HG03439 (cell line): ENCODE results near the gene SEZ6L2.
"Not testable (repeated sequence)": the region's sequence is repeated elsewhere in the genome, so short reads cannot be mapped to it uniquely, and the experiment has no call there.

Source experiments
- ATAC-seq: cut with Tn5 transposase; IDR thresholded peaks from one replicate; pipeline ENCODE4 v1.9.1; 2021; ENCODE audit warnings: mild to moderate bottlenecking, moderate library complexity; ENCODE audit not compliant: unreplicated experiment

SEZ6L2 gene

DNA sequence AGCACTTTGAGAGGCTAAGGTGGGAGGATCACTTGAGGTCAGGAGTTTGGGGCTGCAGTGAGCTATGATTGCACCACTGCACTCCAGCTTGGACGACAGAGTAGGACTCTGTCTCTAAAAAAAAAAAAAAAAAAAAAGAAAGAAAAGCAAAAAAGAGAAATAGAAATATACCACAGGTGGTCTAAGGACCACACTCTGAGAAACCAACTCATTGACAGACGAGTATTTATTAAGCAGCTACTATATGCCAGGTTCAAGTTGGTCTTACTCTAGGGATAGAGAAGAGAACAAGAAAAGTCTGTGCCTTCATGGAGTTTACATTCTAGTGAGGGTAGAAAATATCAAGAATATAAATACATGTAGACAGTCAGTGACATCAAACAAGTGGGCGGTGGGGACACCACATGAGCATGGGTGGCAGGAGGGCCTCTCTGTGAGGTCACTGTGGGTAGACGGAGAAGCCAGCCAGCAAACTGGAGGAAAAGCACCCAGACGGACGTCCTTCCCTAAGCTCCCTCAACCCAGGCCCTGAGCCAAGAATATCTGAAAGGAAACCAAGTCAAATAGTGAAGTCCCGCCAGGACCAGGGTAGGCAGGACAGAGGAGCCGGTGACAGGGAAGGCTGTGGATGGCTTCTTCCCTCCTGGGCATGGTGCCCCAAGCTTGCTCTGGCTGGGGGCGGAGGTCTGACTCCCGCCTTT, 41.1 kb downstream of the SEZ6L2 start:
- no peak for ATAC-seq

DNA sequence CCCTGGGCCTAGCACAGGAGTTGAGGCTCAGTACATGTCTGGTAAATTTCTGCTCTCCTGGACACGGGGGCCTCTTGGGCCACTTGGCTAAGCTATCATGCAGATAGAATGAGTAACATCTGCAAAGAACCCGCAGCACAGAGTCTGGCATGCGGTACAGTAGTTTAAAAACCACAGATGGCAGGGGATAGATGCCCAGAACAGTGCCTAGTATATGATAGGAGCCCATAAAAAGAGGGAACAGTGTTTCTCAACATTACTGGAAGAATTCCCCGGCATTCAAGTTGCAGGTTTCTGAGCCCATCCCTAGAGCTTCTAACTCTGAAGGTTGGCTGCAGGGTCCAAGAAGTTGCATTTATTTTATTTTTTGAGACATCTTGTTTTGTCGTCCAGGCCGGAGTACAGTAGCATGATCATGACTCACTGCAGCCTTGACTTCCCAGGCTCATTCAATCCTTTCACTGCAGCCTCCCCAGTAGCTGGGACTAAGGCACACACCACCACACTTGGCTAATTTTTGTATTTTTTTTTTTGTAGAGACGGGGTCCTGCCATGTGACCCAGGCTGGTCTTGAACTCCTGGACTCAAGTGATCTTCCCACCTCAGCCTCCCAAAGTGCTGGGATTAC, 42.1 kb downstream of the SEZ6L2 start:
- no peak for ATAC-seq

DNA sequence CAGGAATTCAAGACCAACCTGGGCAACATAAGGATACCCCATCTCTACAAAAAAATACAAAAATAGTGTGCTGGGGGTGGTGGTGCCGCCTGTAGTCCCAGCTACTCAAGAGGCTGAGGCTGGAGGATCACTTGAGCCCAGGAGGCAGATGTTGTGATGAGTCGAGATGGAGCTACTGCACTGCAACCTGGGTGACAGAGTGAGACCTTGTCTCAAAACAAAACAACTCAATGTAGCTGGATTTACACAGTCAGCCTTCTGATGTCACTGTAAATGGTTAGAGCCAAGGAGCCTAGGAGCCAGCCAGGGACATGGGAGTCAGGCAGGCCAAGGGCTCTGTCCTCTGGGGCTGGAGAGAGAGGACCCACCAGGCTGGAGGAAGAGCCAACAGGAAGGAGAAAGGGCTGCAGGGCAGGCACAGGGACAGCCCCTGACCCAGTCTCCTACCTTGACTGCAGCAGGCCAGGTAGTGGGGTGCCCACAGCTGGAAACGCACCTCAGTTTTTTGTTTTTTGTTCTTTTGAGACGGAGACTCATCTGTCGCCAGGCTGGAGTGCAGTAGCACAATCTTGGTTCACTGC, 44.7 kb downstream of the SEZ6L2 start:
- no peak for ATAC-seq

DNA sequence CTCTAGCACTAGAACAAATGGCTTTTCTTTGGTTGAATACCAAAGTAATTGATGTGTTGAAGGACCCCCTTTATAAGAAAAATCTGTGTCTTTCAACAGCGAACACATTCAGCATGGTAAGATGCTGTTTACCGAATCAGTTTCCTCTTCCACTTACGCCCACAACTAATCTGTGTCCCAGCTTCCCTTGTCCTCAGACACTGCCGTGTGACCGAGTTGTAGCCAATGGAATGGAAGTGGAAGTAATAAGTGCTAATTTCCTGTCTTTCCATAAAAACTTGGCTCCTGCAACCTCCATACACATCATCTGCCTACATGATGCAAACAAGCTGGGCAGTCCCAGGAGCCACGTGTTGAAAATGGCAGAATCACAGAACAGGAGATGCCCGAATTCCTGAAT, 46.7 kb downstream of the SEZ6L2 start:
- no peak for ATAC-seq

DNA sequence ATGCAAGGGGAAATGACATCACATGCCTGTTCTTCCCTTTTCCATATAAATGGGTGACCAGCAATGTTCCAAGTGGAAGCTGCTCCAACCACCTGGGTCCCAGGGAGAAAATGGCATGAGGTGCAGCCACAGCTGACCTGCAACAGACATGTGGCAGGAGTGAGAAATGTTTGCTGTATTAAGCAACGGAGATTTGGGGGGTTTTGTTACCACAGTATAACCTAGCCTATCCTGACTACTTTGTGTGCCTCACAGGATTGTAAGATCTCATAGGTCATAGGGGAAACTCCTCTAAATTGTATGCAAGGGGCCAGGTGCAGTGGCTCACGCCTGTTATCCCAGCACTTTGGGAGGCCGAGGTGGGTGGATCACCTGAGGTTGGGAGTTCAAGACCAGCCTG, 48.4 kb downstream of the SEZ6L2 start:
- no peak for ATAC-seq

DNA sequence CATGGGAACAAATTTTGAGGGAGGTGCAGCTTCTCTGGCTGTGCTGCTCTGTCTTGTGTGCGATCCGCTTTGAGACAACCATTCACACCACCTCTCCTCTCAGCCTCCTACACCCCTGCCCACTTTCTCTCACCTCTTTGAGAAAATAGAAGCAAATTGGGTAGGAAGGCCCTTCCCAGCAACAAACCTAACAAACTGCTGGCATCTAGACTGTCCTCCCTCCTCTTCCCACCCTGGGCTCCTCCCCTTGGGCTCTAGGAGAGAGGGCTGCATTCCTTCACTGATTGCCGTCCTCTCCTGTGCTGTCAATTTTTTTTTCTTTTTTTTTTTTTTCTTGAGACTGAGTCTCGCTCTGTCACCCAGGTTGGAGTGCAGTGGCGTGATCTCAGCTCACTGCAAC, 49.8 kb downstream of the SEZ6L2 start:
- ATAC-seq = no peak

DNA sequence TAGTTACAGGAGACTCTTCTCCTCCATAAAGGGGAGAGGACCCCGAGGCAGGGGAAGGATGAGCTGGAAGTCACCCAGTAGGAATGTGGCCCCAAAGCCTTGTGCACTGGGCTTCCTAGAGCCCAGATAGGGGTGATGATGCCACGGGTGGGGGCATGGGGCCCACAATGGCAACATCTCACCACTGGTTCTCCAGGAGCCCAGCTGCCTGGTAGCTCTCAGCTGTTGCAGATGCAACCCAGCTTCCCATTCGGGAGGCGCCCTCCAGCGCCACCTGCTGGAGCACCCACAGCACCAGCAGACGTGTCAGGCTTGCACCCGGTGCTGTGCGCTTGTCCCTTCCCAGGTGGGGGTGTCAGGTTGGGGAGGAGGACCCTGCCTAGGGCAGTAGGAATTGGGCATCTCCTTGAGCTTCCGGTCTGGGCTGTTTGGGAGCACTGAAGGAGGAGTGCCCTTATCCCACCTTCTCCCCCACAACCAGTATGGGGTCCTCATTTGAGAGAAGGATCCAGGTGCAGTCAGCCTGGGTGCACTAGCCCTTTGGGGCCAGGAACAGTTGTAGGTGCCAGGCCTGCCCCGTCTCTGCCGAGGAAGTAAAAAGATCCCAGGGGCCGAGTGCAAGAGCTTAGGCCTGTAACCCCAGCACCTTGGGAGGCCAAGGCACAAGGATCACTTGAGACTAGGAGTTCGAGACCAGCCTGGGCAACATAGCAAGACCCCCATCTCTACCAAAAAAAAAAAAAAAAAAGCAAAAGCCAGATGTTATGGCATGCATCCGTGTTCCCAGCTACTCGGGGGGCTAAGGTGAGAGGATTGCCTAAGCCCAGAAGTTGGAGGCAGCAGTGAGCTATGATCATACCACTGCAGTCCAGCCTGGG, 50.7 kb downstream of the SEZ6L2 start:
- ATAC-seq = peak; percentile 76

DNA sequence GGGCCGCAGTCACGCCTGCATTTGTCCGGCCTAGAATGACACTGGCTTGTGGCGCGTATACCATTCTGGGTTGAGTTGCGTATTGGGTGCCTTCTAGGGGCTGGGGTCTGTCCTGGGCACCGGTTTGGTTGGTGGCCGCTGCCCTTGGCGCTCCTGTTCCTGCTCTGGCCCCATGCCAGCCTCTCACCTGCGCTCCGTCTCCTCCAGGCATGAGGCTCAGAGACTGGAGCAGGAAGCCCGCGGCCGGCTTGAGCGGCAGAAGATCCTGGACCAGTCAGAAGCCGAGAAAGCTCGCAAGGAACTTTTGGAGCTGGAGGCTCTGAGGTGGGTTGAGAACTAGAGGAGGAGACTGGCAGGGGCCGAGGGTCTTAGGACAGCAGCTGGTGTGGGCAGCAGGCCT, 53.7 kb downstream of the SEZ6L2 start:
- no peak for ATAC-seq

DNA sequence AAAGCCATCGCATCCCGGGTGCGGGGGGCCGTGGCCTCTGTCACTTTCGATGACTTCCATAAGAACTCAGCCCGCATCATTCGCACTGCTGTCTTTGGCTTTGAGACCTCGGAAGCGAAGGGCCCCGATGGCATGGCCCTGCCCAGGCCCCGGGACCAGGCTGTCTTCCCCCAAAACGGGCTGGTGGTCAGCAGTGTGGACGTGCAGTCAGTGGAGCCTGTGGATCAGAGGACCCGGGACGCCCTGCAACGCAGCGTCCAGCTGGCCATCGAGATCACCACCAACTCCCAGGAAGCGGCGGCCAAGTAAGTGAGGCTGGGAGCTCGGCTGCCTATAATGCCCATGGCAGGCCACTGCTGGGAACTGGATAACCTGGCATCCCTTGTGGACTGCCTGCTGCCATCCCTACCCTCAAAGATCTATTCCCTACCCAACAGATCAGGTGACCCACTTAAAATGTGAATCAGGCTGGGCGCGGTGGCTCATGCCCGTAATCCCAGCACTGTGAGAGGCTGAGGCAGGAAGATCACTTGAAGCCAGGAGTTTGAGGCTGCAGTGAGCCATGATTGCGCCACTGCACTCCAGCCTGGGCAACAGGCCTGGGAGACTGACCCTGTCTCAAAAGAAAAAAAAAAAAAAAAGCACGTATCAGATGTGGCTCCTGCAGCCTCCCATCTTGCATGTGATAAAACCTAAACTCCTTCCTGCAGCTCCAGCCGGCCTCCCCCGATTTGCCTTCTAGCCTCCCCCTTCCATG, 54.6 kb downstream of the SEZ6L2 start:
- no peak for ATAC-seq

DNA sequence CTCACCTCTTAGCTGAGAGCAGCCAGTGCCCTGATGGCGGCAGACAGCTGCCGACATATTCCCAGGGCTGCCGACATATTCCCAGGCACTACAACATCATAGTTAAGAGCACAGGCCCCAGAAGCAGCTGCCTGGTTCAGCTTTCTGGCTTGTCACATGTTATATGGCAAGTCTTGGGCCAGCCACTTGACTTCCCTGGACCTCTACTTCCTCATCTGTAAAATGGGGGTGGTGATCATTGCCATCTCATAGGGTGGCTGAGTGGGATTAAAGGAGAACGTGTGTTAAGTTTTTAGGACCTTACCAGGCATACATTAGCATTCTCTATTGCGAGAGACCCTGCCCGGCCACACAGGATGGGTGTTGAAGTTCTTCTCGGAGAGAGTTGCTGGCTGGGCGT, 55.4 kb downstream of the SEZ6L2 start:
- ATAC-seq = no peak

DNA sequence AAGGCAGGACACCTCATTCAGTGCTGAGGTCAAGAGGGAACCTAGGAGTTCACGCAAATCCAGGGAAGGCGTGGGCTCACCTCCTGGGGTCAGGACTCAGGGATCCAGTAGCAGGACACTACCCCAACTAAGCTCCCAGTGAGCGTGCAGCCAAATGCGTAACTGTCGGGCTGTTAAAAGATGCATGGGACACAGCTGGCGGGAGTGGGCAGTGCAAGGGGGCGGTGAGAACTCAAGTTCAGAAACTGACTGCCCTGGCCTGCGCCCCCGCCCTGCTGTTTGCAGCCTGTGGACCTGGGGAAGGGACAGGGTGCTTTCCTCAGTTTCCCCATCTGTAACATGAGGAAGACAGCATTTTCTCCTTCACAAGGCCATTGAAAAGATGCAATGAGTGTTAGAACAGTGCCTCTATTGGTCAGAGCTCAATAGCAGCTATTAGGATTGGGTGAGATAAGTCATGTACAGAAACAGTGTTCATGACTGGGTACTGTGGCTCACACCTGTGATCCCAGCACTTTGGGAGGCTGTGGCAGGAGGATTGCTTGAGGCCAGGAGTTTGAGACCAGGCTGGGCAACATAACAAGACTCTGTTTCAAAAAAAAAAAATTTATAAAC, 56.5 kb downstream of the SEZ6L2 start:
- ATAC-seq = no peak

DNA sequence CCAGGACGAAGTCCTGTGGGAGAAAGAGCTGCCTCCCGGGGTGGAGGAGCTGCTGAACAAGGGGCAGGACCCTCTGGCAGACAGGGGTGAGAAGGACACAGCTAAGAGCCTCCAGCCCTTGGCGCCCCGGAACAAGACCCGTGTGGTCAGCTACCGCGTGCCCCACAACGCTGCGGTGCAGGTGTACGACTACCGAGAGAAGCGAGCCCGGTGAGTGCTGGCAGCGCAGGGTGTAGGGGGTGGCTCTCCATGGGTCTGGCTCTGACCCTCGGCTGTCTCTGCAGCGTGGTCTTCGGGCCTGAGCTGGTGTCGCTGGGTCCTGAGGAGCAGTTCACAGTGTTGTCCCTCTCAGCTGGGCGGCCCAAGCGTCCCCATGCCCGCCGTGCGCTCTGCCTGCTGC, 57.7 kb downstream of the SEZ6L2 start:
- ATAC-seq = no peak

DNA sequence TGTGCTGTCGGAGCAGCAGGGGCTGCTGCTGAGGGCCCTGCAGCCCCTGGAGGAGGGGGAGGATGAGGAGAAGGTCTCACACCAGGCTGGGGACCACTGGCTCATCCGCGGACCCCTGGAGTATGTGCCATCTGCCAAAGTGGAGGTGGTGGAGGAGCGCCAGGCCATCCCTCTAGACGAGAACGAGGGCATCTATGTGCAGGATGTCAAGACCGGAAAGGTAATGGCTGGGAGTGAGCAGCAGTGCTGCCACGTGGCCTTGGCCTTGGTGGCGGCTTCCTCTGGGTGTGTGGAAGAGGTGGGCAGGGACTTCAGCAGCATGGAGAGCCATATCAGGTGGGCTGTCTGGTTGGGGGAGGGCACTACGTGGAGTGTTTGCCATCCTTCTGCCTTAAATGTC, 59.1 kb downstream of the SEZ6L2 start:
- ATAC-seq = no peak

DNA sequence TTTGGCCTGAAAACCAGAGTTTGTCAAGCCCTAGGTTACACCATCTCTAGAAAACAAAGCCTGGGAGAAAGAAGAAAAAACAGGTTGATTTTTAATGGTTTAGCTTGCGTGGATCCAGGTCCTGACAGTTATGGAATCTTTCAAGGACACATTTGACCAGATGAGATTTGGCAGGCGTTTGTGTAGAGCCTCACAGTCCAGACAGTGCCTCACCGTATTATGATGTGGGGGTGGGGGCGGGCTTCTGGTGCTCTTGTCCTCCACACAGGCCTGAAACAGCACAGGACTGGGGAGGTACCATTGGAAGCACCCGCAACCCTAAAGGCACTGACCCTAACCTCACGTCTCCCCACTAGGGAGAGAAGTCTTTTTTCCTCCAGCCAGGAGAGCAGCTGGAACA, 59.5 kb downstream of the SEZ6L2 start:
- ATAC-seq = no peak

DNA sequence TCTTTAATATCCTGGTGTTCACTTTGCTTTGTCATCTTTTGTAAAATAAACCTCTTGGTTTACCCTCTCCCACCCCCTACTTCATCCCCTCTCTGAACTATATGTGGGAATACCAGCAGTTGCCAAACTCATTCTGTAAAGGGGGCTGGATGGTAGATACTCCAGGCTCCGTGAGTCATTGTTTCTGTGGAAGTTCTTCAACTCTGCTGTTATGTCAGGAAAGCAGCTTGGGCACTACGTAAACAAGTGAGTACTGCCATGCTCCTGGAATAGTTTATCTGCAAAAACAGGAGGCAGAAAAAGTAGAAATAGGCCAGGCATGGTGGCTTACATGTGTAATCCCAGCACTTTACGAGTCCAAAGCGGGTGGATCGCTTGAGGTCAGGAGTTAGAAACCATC, 61.5 kb downstream of the SEZ6L2 start:
- no peak for ATAC-seq

DNA sequence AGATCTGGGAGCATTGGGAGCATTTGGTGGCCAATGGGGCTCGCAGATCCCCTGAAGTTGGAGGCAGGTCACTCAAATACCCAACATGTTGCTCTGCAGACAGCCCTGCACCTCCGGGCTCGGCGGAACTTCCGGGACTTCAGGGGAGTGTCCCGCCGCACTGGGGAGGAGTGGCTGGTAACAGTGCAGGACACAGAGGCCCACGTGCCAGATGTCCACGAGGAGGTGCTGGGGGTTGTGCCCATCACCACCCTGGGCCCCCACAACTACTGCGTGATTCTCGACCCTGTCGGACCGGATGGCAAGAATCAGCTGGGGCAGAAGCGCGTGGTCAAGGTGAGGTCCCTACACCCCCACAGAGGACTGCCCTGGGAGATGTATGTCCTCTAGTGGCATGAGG, 62.7 kb downstream of the SEZ6L2 start:
- ATAC-seq = no peak

DNA sequence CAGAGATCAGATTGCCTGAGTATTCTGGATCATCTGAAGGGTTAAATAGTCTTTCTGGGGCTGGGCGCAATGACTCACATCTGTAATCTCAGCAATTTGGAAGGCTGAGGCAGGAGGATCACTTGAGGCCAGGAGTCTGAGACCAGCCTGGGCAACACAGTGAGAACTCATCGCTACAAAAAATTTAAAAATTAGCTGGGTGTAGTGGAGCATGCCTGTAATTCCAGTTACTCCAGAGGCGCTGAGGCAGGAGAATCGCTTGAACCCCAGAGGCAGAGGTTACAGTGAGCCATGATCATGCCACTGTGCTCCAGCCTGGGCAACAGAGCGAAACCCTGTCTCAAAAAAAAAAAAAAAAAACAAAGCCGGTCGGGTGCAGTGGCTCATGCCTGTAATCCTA, 63.4 kb downstream of the SEZ6L2 start:
- no peak for ATAC-seq

DNA sequence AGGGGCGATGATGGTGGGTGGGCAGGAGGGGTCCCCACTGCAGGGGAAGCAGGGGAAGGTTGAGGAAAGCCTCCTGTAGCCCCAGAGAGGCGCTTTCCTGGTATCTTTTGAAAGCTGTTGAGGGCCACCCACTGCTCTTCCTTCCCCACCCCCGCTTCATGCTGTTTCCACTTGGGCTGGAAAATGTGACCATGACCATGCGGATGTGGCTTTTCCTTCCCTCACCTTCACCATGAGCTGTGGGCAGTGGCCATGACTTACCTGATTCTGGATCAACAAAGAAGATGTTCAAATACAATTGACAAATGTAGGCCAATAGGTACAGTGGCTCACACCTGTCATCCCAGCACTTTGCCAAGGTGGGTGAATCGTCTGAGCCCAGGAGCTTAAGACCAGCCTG, 65.3 kb downstream of the SEZ6L2 start:
- no peak for ATAC-seq

DNA sequence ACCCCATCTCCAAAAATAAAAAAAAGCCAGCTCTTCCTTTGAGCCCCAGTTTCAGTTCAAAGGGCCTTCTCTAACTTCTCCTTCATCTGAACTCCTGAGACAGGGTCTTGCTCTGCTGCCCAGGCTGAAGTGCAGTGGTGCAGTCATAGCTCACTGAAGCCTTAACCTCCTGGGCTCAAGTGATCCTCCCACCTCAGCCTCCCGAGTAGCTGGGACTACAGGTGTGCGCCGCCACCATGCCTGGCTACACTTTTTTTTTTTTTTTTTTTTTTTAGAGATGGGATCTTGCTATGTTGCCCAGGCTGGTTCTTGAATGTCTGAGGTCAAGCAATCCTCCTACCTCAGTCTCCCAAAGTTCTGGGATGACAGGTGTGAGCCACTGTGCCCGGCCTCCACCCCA, 66.1 kb downstream of the SEZ6L2 start:
- ATAC-seq = not testable (repeated sequence)

DNA sequence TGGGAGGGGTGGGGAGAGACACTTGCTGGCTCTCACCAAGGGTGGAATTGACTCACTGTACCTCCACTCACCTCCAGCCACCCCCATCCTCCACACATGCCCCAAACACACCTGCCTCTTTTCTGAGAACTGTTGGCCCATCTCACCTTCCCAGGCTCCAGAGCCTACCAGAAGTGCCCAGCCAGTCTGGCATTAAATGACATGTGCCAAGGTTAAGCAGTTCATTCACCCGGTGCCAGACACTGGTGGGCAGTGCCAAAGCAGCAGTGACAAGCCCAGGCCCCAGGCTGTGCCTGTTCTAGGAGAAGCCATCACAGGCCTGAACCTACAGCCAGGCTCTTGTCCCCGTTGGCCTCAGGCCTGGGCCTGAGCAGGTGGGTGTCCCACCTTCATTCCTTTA, 67.9 kb downstream of the SEZ6L2 start:
- ATAC-seq = no peak
